Natural killer cell (primary cell): ENCODE results near the gene KCNH1. TPM values are rescaled to one million over a fixed set of nuclear protein-coding genes. Genes with fewer than 3 reads are reported as not detected.

Source experiments
- ATAC-seq, 3 donors: fragments of 150-1000 bp in 2 of 3; fragments of 200-7000 bp in 1 of 3; cut with Tn5 transposase; 1 replicate in 1 of 3; 2 replicates in 2 of 3; pipeline ENCODE4 v1.10.0; 2021; ENCODE audit warnings: mild to moderate bottlenecking in 2 of 3, moderate library complexity in 2 of 3
- DNase-seq, 2 donors: peaks; one replicate each; pipeline versions ENCODE4 v3.0.0 to v3.0.0-alpha.2; 2013 to 2021; ENCODE audit warnings: mixed read lengths in 1 of 2
- H3K27ac ChIP-seq: one replicate; pipeline ENCODE4 v1.5.1; 2013; ENCODE audit warnings: mild to moderate bottlenecking, low read length
- H3K27me3 ChIP-seq: one replicate; pipeline ENCODE4 v1.6.1; 2013; ENCODE audit warnings: low read length; ENCODE audit not compliant: control insufficient read depth, insufficient read depth
- H3K36me3 ChIP-seq: one replicate; pipeline ENCODE4 v1.6.1; 2013; ENCODE audit warnings: low read length; ENCODE audit not compliant: control insufficient read depth, insufficient read depth
- H3K4me1 ChIP-seq: one replicate; pipeline ENCODE4 v1.6.1; 2013; ENCODE audit warnings: low read length; ENCODE audit not compliant: control insufficient read depth, insufficient read depth
- H3K4me3 ChIP-seq: one replicate; pipeline ENCODE4 v1.5.1; 2013; ENCODE audit warnings: low read length
- H3K9me3 ChIP-seq: one replicate; pipeline ENCODE4 v1.6.1; 2013; ENCODE audit warnings: low read length; ENCODE audit not compliant: control insufficient read depth, insufficient read depth
- H3K27ac Mint-ChIP-seq, 2 donors: one replicate each; pipeline ENCODE4 v1.8.0; 2022; ENCODE audit warnings: mild to moderate bottlenecking in 2 of 2, mixed read lengths in 2 of 2, moderate library complexity in 1 of 2
- H3K27me3 Mint-ChIP-seq, 2 donors: one replicate each; pipeline ENCODE4 v1.8.0; 2022; ENCODE audit warnings: low read depth in 2 of 2, mixed read lengths in 2 of 2
- H3K36me3 Mint-ChIP-seq: one replicate; pipeline ENCODE4 v1.8.0; 2022; ENCODE audit warnings: mixed read lengths
- H3K4me1 Mint-ChIP-seq, 2 donors: one replicate each; pipeline ENCODE4 v1.8.0; 2022; ENCODE audit warnings: mixed read lengths in 2 of 2
- H3K4me3 Mint-ChIP-seq: one replicate; pipeline ENCODE4 v1.8.0; 2022; ENCODE audit warnings: mild to moderate bottlenecking, moderate library complexity, mixed read lengths
- H3K9me3 Mint-ChIP-seq, 2 donors: one replicate each; pipeline ENCODE4 v1.8.0; 2022; ENCODE audit warnings: mixed read lengths in 2 of 2
- WGBS: methylation state at CpG from one replicate; pipeline ENCODE4 v1.1.7; 2013; ENCODE audit warnings: missing lambda C conversion rate; ENCODE audit not compliant: insufficient coverage; 5-methylcytosine and 5-hydroxymethylcytosine counted together
- intact Hi-C: fragments of 100-400 bp; cut with micrococcal nuclease; formaldehyde crosslinking; loops from one replicate; pipeline ENCODE4 v1.14.2; 2022
- total RNA-seq, 4 donors: library from RNA; stranded (reverse); fragments of 120-200 nt in 1 of 4; gene quantifications; one replicate each; pipeline versions ENCODE4 v1.2.3 to v1.2.4, GENCODE V29; 2013 to 2022
- TF ChIP-seq, protein P1 (sequence below): fragments of 200-600 bp; IDR thresholded peaks from one replicate; pipeline ENCODE4 v1.8.0; 2022; ENCODE audit warnings: antibody characterized with exemption

KCNH1 gene
- total RNA-seq, 3 donors from 2014 or later (not counting 1 experiment from before 2014, with no cell fraction given) = not detected

DNA sequence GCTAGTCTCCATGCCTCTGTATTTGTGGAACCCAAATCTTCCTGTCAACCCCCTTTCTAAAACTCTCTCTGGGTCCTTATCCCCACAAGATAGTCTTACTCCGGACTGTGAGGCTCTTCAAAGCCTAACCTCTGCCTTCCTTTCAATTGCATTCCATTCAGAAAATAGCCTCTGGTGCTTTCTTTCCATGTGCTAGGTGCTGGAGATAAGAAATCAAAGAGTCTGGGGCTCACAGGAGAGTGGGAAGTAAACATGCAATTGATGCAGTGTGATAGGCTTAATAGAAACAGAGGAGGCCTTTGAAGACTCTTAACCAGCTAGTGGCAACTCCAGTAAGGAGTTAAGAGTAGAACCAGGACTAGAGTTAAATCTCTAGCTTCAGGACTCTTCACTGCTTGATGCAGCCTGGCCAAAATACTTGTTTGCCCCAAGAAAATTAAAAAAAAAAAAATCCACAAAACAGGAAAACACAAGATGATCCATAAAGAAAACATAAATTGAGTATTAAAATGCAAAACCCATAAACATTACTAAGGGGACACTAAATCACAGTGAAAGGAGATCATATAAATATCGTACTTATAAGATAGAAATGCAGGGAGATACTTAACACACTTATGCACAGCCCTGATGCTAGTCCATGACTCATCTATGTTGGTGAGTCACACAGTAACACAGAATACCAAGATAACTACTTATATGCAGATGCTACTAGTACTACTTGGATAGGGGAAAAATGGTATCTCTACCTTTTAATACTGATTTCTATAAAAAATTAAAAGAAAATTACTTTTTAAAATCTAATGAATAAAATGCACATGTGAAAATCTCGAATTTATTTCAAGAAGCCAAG lies 341.5 kb downstream of the KCNH1 start:
- no peak overlapping the region for H3K4me3 ChIP-seq
- ATAC-seq (no peak), DNase-seq (no peak)
- H3K36me3 ChIP-seq = no peaks in the 10 kb centered on the region
- no peaks in the 10 kb centered on the region for H3K4me1 ChIP-seq
- H3K9me3 ChIP-seq = no peaks in the 10 kb centered on the region
- Mint-ChIP-seq H3K4me3 (no peak overlapping the region), H3K9me3 (peaks cover 0 to 7% of the 10 kb centered on the region in 2 donors), H3K4me1 (no peaks in the 10 kb centered on the region), H3K36me3 (no peaks in the 10 kb centered on the region), H3K27ac (no peak overlapping the region), H3K27me3 (peaks cover 6 to 19% of the 10 kb centered on the region in 2 donors)
- TF ChIP-seq, protein P1, sequence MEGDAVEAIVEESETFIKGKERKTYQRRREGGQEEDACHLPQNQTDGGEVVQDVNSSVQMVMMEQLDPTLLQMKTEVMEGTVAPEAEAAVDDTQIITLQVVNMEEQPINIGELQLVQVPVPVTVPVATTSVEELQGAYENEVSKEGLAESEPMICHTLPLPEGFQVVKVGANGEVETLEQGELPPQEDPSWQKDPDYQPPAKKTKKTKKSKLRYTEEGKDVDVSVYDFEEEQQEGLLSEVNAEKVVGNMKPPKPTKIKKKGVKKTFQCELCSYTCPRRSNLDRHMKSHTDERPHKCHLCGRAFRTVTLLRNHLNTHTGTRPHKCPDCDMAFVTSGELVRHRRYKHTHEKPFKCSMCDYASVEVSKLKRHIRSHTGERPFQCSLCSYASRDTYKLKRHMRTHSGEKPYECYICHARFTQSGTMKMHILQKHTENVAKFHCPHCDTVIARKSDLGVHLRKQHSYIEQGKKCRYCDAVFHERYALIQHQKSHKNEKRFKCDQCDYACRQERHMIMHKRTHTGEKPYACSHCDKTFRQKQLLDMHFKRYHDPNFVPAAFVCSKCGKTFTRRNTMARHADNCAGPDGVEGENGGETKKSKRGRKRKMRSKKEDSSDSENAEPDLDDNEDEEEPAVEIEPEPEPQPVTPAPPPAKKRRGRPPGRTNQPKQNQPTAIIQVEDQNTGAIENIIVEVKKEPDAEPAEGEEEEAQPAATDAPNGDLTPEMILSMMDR = no peak
- intact Hi-C loops = no loop called here
- no peaks in the 10 kb centered on the region for H3K27me3 ChIP-seq
- H3K27ac ChIP-seq = no peak overlapping the region
- 64% methylated on average over 2 of the region's 3 CpGs for WGBS

- 10% methylated on average over 2 of the region's 2 CpGs for WGBS
- TF ChIP-seq, protein P1 = no peak
- Histone ChIP-seq H3K27ac (no peak overlapping the region), H3K9me3 (no peaks in the 10 kb centered on the region), H3K27me3 (no peaks in the 10 kb centered on the region), H3K4me3 (no peak overlapping the region), H3K4me1 (no peaks in the 10 kb centered on the region), H3K36me3 (no peaks in the 10 kb centered on the region)
- H3K4me1 Mint-ChIP-seq = no peaks in the 10 kb centered on the region
- H3K4me3 Mint-ChIP-seq = no peak overlapping the region
- no peak for DNase-seq
- intact Hi-C loops = no loop called here
- no peak overlapping the region for H3K27ac Mint-ChIP-seq
- peaks cover 0 to 5% of the 10 kb centered on the region in 2 donors for H3K9me3 Mint-ChIP-seq
- no peaks in the 10 kb centered on the region for H3K36me3 Mint-ChIP-seq
- no peak for ATAC-seq
- H3K27me3 Mint-ChIP-seq = peaks cover 6 to 15% of the 10 kb centered on the region in 2 donors
These were observed 343.8 kb downstream of the KCNH1 start for GRCh38 chr1:210790196-210790595.

GRCh38 chr1:210787800-210788199 lies 346.1 kb downstream of the KCNH1 start:
- Mint-ChIP-seq H3K9me3 (peaks cover 0 to 5% of the 10 kb centered on the region in 2 donors), H3K4me1 (no peaks in the 10 kb centered on the region), H3K27me3 (peaks cover 6 to 15% of the 10 kb centered on the region in 2 donors), H3K4me3 (no peak overlapping the region), H3K27ac (no peak overlapping the region), H3K36me3 (no peaks in the 10 kb centered on the region)
- no peaks in the 10 kb centered on the region for H3K4me1 ChIP-seq
- no peaks in the 10 kb centered on the region for H3K36me3 ChIP-seq
- TF ChIP-seq, protein P1 = no peak
- no peak overlapping the region for H3K4me3 ChIP-seq
- DNase-seq = no peak
- intact Hi-C loops = no loop called here
- H3K27ac ChIP-seq = no peak overlapping the region
- no peaks in the 10 kb centered on the region for H3K9me3 ChIP-seq
- H3K27me3 ChIP-seq = no peaks in the 10 kb centered on the region
- WGBS = no CpG with 5 or more reads among the region's 1 CpG
- no peak for ATAC-seq
